ENCODE data around the gene ZNF646. TPM values are rescaled to one million over a fixed set of nuclear protein-coding genes. Genes with fewer than 3 reads are reported as not detected.

Gene ZNF646
- total and polyA plus RNA-seq, 2 of the 13 experiments (the other 11 are each of a cell fraction or from before 2014, with no cell fraction given): 3.4 to 10.9 TPM

- 0 out of 2 replicates have a peak, but pooled peaks have one; percentile 2 for TF ChIP-seq ZNF747 (CRISPR knock-in tag; IDR thresholded peaks at IDR 0.05; ENCODE audit: borderline replicate concordance)
- peak; percentile 10; the same call in 1 of the 2 replicates for TF ChIP-seq ZNF138 (CRISPR knock-in tag; IDR thresholded peaks at IDR 0.05; ENCODE audit: low read depth)
- no peak for TF ChIP-seq ZBTB33 (CRISPR knock-in tag; IDR thresholded peaks at IDR 0.05)
- no peak for TF ChIP-seq ZFAT (CRISPR knock-in tag; conservative IDR thresholded peaks at IDR 0.05)
- TF ChIP-seq ZBTB49 (CRISPR knock-in tag; IDR thresholded peaks at IDR 0.05; ENCODE audit: borderline replicate concordance): no peak
- no peak for TF ChIP-seq ZNF383 (CRISPR knock-in tag; IDR thresholded peaks at IDR 0.05; ENCODE audit: borderline replicate concordance)
- TF ChIP-seq ZFP82 (CRISPR knock-in tag; IDR thresholded peaks at IDR 0.05; ENCODE audit: borderline replicate concordance): 0 out of 2 replicates have a peak, but pooled peaks have one; percentile 65
- TF ChIP-seq AHR (CRISPR knock-in tag; IDR thresholded peaks at IDR 0.05): no peak; the same call in 1 of the 2 replicates
Observed at GRCh38 chr16:31074814-31075183, 577 bp downstream of the ZNF646 start (continued).

DNA sequence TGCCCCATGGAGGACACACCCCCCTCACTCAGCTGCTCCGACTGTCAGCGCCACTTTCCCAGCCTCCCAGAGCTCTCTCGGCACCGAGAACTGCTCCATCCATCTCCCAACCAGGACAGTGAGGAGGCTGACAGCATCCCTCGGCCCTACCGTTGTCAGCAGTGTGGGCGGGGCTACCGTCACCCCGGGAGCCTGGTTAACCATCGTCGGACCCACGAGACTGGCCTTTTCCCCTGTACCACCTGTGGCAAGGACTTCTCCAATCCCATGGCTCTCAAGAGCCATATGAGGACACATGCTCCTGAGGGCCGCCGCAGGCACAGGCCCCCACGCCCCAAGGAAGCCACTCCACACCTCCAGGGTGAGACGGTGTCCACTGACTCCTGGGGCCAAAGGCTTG, 2.1 kb downstream of the ZNF646 start:
- Histone ChIP-seq H3K27me3 (ENCODE audit: control insufficient read depth in 1 of 2, insufficient read depth in 2 of 2, low read length in 2 of 2) (no peaks in the 10 kb centered on the region; a peak in 1 of 5 replicates), H2AFZ (ENCODE audit: low read length) (no peak overlapping the region), H3K36me3 (replicated peaks in 1 of 2; ENCODE audit: control insufficient read depth in 1 of 2, insufficient read depth in 2 of 2, low read length in 2 of 2) (peaks cover 27 to 44% of the 10 kb centered on the region in 2 experiments; a peak in 4 of 5 replicates), H3K9ac (ENCODE audit: insufficient read depth, low read depth, low read length) (peak overlapping the region; percentile 2; the same call in 1 of the 2 replicates), H3K4me3 (replicated peaks in 1 of 3; ENCODE audit: insufficient read depth in 1 of 3, low read depth in 2 of 3, low read length in 3 of 3) (no peak overlapping the region), H3K4me1 (ENCODE audit: insufficient read depth, low read length) (peaks cover 19% of the 10 kb centered on the region), H3K79me2 (ENCODE audit: insufficient read depth, low read length) (peaks cover 37% of the 10 kb centered on the region), H3K27ac (ENCODE audit: extremely low read length, insufficient read depth, low read length) (no peak overlapping the region), H4K20me1 (ENCODE audit: insufficient read depth, low read length) (no peaks in the 10 kb centered on the region), H3K4me2 (ENCODE audit: low read depth, low read length) (no peak overlapping the region), H3K9me3 (ENCODE audit: low read length) (no peaks in the 10 kb centered on the region)
- intact Hi-C loops (cut with micrococcal nuclease; ENCODE audit: unreplicated experiment): no loop called here
- ATAC-seq (no peak), FAIRE-seq (no peak), DNase-seq (ENCODE audit: low spot score) (no peak)
- BruUV-seq (replicated peaks): no TSS peak
- 85% methylated on average over 16 of the region's 16 CpGs for WGBS (ENCODE audit: low lambda C conversion rate)
- in situ Hi-C loops (cut with HindIII; ENCODE audit: extremely low pct_ligation_motif_present, low pct_unique_long_range_greater_than_20kb): no loop called here
- CTCF ChIA-PET (ENCODE audit: low intra/inter-chr PET ratio, low total read pairs): no interaction called here
- POLR2A ChIA-PET: interaction anchor here (0.9 to 1.4 kb wide), 2 partner anchors 17 to 41 kb away, joined by 4 to 5 read pairs; partner anchors contain the start of gene KAT8
- 0 out of 2 replicates have a peak, but pooled peaks have one; percentile 21 for TF ChIP-seq ZNF280B (CRISPR knock-in tag; IDR thresholded peaks at IDR 0.05; ENCODE audit: borderline replicate concordance)
- no peak for TF ChIP-seq ZNF616 (CRISPR knock-in tag; IDR thresholded peaks at IDR 0.05; ENCODE audit: low read depth)
- TF ChIP-seq ZFP36 (IDR thresholded peaks at IDR 0.05; ENCODE audit: borderline replicate concordance, low read depth, low read length, partially characterized antibody): no peak
- TF ChIP-seq AGO2 (optimal IDR thresholded peaks at IDR 0.05; ENCODE audit: low read depth, low read length): peak; percentile 42
- no peak for TF ChIP-seq ZFP36L2 (CRISPR knock-in tag; IDR thresholded peaks at IDR 0.05)
- no peak for TF ChIP-seq SKIL (CRISPR knock-in tag; IDR thresholded peaks at IDR 0.05; ENCODE audit: borderline replicate concordance)
- no peak for TF ChIP-seq SATB2 (CRISPR knock-in tag; IDR thresholded peaks at IDR 0.05)
